ENCODE data around the gene IRX5.

The IRX5 gene

DNA sequence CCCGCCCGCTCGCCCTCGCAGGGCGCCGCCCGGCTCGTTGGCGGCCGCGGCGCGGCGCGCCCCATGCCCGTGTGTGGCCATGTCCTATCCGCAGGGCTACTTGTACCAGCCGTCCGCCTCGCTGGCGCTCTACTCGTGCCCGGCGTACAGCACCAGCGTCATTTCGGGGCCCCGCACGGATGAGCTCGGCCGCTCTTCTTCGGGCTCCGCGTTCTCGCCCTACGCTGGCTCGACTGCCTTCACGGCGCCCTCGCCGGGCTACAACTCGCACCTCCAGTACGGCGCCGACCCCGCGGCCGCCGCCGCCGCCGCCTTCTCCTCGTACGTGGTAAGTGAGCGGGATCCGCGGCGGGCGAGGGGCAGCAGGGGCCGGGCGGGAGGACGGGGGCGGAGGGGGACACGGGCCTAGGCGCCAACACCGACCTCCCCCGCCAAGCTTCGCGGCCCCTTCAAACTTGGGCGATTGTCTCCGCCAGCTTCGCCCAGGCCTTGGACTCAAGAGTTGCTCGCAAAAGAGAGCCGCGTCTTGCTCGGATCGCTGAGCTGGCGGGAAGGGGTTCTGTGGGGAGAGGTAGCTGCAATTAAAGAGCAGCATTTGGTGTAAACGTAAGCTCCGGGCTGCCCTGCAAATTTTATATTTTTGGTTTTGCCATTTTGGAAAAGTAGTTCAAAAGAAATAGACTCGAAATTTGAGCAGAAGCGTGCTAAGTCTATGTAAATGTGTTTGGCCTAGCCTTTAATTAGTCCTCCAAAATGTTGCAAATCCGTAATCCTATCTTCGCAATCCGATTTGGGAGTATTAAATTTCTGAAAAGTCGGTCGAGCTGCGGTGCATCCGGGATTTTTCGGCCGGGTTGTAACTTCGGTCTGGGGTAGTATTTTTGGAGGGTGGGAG is 702 bp downstream of the IRX5 start:
- DNase-seq (ENCODE audit: low spot score): peak; percentile 11

DNA sequence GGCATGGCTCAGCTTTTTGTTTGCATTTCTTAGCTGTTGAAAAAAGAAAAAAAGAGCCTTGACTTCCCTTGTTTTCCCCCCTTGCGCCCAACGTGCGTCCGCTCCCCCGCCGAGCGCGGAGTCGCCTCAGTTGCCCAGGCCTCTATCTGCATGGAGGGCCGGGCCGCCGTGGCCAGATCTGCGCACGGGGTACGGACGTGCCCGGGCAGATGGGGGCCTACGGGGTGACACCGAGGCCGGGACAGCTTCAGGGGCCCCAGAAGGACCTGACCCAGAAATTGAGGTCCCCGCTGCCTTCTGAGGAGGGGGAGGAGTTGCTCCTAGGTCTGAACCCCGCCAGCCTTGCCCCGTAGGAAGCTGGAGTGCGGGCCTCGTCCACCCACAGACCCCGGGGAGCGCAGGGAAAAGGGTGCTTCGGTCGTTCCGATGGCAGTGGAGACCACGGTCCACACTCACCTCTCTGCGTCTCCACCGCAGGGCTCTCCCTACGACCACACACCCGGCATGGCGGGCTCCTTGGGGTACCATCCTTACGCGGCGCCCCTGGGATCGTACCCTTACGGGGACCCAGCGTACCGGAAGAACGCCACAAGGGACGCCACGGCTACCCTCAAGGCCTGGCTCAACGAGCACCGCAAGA is 1.5 kb downstream of the IRX5 start:
- DNase-seq (ENCODE audit: low spot score): no peak

DNA sequence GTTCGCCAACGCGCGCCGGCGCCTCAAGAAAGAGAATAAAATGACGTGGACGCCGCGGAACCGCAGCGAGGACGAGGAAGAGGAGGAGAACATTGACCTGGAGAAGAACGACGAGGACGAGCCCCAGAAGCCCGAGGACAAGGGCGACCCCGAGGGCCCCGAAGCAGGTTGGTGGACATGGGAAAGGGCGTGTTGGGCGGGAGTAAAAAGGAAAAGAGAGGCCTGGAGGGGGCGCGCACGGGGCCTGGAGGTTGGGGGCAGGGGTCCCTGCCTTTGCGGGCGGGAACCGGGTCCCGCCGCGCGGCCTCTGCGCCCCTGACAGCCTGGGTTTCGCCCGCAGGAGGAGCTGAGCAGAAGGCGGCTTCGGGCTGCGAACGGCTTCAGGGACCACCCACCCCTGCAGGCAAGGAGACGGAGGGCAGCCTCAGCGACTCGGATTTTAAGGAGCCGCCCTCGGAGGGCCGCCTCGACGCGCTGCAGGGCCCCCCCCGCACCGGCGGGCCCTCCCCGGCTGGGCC is 2.1 kb downstream of the IRX5 start:
- DNase-seq (ENCODE audit: low spot score): no peak

DNA sequence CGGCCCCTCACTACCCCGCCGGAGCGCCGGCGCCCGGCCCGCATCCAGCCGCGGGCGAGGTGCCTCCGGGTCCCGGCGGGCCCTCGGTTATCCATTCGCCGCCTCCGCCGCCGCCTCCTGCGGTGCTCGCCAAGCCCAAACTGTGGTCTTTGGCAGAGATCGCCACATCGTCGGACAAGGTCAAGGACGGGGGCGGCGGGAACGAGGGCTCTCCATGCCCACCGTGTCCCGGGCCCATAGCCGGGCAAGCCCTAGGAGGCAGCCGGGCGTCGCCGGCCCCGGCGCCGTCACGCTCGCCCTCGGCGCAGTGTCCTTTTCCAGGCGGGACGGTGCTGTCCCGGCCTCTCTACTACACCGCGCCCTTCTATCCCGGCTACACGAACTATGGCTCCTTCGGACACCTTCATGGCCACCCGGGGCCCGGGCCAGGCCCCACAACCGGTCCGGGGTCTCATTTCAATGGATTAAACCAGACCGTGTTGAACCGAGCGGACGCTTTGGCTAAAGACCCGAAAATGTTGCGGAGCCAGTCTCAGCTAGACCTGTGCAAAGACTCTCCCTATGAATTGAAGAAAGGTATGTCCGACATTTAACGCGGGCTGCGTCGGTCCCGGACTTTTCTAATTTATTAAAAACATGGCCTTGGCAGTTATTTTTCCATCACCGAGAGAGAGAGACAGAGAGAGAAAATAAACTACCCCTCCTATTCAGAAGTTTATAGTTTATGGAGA is 2.8 kb downstream of the IRX5 start:
- DNase-seq (ENCODE audit: low spot score): no peak

DNA sequence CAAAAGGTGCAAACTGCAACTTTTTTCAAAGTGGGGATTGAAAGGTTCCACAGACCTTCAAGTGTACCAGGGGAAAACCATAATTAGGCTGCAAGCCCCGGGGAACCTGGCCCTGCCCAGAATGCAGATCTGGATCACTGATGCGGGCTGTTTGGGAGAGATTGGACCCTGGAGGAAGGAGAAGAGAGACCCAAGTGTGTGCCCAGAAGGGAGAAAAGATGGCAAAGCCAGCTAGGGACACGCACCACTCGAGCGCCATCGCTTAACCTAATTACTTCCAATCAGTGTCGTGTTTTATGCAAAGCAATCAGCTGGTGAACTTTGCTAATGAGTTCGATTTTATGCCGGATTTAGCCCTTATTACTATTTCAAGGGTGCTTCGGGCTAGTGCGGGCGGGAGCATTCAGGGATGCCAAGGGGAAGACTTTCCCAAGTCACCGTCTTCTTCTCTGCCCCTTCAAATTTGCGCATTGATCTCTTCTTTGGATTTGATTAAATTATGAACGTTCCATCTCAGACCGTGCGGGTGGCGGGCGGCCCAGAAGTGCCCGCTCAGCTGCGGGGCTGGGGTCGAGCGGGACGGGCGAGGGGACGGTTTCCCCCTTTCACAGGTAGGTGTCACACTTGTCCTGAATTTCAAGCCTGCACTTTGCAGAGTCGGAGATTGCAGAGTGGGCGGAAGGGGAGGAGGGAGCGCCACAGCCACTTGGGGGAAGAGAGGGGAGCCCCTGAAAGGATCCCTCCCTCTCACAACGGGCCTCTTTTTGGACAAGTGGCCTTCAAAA is 4.0 kb downstream of the IRX5 start:
- DNase-seq (ENCODE audit: low spot score): no peak

DNA sequence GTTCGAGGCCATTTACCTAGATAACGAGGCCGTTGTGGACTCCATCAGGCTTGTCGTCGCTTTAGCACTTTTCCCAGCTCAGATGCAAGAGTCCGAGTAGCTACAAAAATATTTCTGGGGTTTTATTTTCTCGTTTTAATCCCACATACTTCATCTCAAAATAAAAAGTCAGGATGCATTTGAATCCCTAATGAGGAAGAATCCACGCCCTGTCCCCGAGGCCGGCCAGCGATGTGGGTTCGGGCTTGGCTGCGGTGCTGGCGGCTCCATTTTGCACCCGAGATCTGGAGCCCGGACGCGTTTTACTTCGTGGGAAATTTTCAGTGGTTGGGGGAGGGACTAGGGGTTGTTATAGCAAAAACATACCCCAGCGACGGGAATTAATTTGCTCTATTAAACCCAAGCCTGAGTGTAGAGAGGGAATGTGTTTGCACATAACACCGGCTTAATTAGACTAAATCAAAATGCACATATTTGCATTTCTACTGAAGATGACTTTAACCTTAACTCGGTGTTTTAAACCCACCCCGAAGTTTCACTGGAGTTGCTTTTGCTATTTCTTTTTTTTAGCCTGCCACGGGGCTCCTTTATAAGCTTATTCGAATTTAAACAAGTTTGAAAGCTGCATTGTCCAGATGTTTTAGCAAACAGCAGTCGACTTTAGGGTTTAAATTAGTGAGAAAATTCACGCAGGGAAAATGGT is 4.8 kb downstream of the IRX5 start:
- no peak for DNase-seq (ENCODE audit: low spot score)

DNA sequence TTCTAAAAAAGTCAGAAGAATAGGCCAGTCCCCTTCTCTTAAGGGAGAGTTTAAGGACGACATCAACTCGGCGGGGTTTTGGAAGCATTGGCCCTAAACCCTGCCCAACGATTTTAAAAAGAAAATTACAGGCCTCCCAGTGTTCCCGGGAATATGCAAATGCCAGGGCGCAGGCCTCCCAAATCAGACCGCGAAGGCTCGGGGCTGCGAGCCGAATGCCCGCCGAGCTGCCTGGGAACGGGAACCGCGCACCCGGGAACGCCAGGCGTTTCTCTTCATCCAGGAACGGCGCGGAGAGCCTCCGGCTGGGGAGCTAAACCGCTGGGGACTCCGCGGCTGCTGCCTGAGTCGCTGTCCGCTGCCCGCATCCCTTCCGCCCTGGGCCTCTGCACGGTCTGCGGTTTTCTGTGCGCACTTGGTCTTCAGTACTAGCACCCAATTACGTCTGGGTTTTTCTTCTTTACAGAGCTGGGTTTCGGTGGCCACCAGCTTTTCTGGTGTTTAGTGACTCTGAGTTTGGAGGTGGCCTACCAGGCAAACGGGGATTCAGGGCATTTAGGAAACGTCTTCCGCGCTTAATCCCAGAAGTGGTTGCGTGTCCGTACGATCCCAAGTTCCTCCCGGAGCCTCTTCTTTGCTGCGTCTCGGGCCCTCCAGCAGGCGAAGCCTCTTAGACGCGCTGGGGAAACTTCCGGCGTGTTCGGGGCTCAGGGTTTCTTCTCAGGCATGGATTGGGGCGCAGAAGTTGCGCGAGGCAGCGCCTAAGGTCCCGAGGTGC is 5.7 kb downstream of the IRX5 start:
- no peak for DNase-seq (ENCODE audit: low spot score)

DNA sequence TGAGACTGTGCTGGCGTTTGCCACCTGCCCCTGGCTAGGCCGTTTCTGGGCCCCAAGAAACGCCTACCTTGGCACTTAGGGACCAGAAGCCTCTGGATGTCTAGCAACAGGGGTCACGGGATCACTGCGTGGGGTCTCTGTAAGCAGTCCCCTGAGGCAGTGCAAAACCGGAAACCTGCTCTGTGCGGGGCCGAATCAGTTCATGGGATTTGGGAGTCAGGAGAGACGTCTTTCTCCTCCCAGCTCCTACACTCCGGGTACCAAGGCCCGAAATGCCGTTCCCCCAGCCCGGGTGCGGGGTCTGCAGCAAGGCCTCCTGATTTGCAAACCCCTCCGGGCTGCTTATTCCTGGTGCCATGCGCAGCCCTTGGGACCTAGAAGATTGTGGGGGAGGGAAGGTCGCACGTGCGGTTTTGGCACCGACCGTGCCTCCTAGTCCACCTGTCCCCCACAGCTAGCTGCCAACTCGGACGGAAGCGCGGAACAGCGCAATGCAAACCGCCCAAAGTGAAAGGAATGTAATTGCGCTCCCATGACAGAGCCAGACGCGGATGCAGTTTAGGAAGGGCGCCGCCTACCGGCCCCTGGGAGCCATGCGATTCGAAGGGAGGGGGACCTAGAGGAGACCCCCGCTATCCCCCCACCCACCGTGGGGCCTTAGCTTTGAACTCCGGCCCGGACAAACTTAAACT is 6.5 kb downstream of the IRX5 start:
- DNase-seq (ENCODE audit: low spot score): no peak

DNA sequence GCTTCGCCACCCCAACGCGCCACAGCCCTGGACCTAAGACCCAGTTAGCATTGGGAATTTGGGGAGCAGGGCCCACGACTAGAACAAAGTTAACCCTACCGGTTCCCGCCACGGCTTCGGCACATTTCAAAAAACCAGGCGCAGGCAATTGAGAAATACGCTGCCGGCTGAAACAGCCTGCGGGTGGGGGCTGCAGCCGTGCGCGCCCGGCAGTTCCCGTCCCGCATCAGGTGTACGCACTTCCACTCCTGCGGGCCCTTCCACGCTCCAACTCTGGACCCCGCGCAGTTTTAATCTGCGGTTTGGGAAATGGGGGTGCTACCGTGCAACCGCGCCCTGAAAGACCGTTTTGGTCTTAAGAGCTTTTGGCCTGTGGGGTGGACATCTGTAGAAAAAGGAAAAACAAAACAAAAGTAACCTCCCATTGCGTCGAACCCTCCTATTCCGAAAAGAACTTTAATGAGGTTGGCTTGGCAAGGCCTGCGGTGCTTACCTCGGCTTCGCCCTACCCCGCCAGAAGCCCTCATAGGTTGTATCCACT is 7.1 kb downstream of the IRX5 start:
- no peak for DNase-seq (ENCODE audit: low spot score)

DNA sequence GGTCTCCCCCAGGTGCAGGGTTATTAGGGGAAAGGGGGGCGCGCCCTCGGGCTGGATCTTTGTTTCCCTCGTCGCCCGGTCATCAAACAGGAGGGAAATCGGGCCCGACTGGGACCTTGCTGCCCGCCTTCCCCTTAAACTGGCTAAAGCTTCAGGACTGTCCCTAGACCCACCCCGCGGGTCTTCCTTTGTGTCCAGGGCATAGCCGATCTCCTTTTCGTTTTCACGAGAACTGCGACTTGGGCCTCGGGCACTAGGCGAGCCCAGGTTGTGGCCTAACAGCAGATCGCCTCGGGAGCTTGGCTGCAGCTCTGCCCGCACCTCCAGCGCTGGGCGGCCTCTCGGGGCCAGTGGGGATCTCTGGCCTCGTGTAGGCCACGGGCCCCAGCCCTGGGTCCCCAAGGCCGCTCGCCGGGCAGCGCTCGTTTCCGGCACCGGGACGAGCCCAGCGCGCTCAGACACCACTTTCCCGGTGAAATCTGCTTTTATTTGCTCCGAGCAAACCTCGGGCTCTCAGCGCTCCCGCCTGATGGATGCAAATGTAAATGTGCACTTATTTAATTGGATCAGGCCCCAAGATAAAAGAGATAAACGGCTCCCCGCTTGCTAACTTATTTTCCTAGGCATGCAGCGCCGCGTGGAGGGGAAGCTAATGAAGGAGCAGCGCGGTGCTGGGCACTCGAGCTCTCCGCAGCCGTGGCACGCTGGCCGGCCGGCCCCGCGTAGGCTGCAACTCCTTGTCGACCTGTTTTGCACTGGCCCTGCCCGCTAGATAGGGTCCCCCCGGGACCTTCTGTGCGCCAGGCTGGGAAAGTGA is 7.8 kb downstream of the IRX5 start:
- DNase-seq (ENCODE audit: low spot score): no peak

DNA sequence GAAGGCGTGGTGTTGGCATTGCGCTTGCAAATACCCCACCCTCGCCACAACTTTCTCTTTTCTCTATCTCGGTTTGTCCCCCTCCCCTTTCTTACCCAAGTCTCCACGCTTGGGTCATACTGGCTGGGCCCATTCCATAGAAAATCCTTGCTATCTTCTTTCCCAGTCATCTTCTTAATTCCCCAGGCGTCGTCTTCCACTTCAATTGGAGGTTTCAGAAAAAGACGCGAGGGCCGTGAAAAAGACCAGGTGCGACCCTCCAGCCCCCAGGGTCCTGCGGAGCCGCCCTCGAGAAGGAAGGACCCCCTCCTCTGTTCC is 8.3 kb downstream of the IRX5 start:
- no peak for DNase-seq (ENCODE audit: low spot score)

DNA sequence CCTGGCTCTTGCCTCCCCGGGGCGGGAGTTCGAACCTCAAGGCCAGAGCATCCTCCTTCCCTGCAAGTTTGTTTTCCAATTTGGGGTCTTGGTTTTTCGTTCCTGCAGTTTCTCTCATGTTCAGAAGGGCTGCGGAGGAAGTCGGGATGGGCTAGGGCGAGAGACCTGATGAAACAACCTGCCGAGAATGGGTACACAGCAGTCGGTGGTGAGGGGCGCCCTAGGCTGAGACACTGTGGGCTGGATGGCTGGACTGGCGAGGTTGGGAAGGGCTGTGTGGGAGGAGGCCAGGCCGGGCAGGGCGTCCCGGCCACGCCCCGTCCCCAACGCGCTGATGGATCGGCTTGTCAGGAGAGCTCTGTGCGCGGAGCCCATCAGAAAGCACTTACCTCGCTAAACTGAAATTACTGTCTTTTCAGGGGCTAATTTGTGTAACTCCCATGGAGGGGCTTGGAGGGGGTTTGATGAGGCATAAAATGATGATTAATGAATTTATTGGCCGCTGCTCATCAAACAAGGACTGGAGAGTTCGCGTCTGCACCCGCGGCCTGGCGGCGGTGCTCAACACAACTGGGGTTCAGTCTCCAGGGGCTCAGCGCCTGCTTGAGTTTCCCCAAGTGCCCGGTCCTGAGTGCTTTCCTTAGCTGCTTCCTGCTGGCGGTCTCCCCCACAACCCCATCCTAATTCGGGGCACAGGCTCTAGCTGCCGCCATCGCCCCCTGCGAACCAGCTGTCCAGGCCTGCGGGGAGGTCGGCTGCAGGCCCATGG is 9.0 kb downstream of the IRX5 start:
- no peak for DNase-seq (ENCODE audit: low spot score)

DNA sequence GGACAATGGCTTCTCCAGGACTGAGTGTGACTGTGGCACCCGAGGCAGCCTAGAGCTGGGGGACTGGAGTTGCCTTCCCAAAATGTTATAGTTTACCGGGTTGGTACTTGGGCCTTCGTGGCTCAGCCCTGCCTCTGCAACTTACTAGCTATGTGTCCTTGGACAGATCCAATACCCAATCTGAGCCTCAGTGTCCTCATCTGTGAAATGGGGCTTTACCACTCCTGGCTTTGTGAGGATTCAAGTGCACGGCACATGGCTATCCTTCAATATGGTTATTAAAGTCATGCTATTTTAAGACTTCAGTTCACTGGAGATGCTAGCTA is 9.6 kb downstream of the IRX5 start:
- DNase-seq (ENCODE audit: low spot score): no peak

DNA sequence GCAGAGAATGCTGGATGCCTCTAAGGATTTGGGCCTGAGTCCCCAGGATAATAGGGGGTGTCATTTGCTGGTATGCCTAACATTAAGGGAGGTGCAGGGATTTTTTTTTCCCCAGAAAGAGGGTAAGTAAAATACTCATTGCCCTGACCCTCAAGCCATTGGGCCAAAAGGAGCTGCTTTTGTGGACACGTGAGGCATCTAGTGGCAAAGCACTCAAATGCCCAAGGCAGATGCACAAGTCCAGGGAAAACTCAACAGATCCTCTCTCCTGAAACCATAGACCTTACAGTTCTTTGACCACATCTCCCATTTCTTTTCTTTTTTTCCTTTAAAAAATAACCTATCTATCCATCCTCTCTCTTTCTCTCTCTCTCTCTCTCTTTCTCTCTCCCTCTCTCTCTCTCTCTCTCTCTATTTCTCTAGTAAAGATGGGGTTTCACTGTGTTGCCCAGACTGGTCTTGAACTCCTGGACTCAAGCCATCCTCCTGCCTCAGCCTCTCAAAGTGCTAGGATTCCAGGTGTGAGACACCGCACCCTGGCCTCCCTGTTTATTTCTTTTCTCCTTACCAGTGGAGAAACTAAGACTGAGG is 11.8 kb downstream of the IRX5 start:
- DNase-seq (ENCODE audit: low spot score): no peak

DNA sequence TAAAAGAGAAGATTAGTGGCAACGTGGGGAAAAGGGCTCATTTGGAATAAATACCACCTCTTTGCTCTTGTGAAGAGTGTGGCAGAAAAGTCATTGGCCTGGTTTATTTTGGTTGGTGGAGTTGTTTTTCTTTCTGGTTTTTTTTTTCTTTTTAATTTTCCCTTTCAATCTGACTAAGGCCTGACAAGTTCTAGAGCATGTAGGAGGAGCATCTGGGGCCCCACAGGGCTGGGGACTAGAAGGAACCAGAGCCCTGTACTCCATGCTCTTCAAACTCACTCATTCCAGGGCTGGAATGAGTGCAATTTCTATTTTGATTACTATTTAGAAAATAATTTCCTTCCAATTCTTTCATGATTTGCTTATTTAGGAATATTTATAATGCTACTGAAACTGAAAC is 13.3 kb downstream of the IRX5 start:
- DNase-seq (ENCODE audit: low spot score): no peak

DNA sequence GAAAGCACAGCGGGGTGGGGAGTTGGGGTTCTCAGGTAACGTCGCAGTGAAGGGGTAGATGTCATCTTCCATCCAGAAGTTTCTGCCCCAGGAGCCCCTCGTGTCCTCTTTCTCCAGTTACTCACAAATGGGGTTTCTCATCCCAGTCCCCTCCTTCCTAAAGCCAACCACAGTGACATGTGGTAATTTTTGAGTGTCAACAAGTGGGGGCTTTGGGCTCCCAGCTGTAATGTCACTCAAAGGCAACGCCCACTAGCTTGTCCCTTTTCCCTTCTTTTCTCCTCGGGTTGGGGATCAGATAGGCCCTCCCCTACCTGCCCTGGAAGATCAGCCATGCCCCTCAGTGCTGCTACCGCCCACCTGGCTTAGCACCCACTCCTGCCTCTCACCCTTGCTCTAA is 14.4 kb downstream of the IRX5 start:
- no peak for DNase-seq (ENCODE audit: low spot score)

DNA sequence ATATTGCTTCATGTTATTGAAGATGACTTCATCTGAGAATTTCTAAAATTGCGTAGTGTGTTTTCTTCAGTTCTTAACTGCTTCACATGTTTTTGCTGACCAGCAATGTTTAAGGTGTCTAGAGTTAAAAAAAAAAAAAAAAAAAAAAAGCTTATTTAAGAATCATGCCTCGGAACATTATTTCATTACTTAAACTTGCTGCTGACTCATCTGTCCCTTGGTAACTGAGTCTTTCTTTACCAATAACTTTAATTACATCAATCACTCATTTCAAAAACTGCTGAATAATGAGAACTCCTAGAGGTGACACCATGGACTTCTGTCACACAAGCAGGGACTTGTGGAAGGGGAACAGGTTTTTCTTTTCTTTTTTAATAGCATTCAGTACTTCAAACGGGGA is 16.2 kb downstream of the IRX5 start:
- DNase-seq (ENCODE audit: low spot score): no peak

DNA sequence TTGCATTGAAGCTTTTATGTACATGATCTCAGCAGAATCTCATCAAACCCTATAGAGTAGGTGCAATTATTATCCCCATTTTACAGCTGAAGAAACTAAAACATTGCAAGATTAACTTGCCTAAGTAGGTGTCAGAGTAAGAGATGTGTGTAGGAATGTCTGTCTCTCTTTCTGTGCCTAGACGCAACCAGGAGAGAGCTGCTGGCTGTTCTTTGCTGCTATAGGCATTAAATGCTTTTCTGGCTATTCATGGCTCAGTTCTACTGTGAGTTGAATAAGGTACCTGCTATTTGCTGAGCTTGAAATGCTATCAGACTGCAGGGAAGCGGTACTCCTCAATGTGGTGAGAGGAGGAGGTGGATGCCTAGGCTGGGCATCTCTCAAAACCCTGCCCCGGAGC is 17.0 kb downstream of the IRX5 start:
- DNase-seq (ENCODE audit: low spot score): no peak
